Measurements from ENCODE around the gene ATPAF2. TPM values are rescaled to one million over a fixed set of nuclear protein-coding genes. Genes with fewer than 3 reads are reported as not detected.

ATPAF2 gene
- total and polyA plus RNA-seq, 10 of the 15 experiments (the other 5 are each of a cell fraction or from before 2014, with no cell fraction given), result 6.5 to 33.0 (median 26.5) TPM

GRCh38 chr17:18027280-18027679, 11.7 kb downstream of the ATPAF2 start:
- H3K9me3 ChIP-seq (replicated peaks; ENCODE audit: control insufficient read depth, insufficient read depth, low read length), result no peaks in the 10 kb centered on the region
- in situ Hi-C loops (cut with MboI) (no loop called here), intact Hi-C loops (cut with micrococcal nuclease; ENCODE audit: unreplicated experiment) (no loop called here)
- H4K20me1 ChIP-seq (ENCODE audit: control insufficient read depth, insufficient read depth), result 0 out of 2 replicates have a peak, but pooled peaks cover 5% of the 10 kb centered on the region
- H3K4me1 ChIP-seq (ENCODE audit: control insufficient read depth, insufficient read depth, low read length), result peaks cover 20% of the 10 kb centered on the region
- TF ChIP-seq MXI1 (IDR thresholded peaks at IDR 0.05; ENCODE audit: low read depth, low read length), result no peak
- no peak for TF ChIP-seq E2F4 (IDR thresholded peaks at IDR 0.05; ENCODE audit: low read depth, low read length)
- no peak for FAIRE-seq
- no peak overlapping the region for H3K4me2 ChIP-seq (ENCODE audit: control insufficient read depth, insufficient read depth)
- ATAC-seq, result no peak
- ChIA-PET RAD21 (ENCODE audit: unreplicated experiment) (interaction anchor here (1.0 kb wide), 1 partner anchor 42 kb away, joined by 3 read pairs; no protein-coding TSS in a partner anchor), CTCF (interaction anchor here (1.4 kb wide), 1 partner anchor 42 kb away, joined by 4 read pairs; no protein-coding TSS in a partner anchor), SMC1A (ENCODE audit: uncharacterized antibody, unreplicated experiment) (no interaction called here), POLR2A (no interaction called here)
- no peak overlapping the region for H3K4me3 ChIP-seq
- no peak for DNase-seq (ENCODE audit: low read depth, low spot score)
- WGBS (ENCODE audit: insufficient coverage, insufficient replicate concordance, low lambda C conversion rate, missing lambda C conversion rate), result 65% methylated on average over 6 of the region's 6 CpGs
- H3K27ac ChIP-seq (ENCODE audit: control insufficient read depth, insufficient read depth), result no peak overlapping the region
- no peaks in the 10 kb centered on the region for H3K79me2 ChIP-seq (ENCODE audit: control insufficient read depth, insufficient read depth, low read length)
- no peak overlapping the region for H3K9ac ChIP-seq (ENCODE audit: control insufficient read depth, insufficient read depth, low read length)
- peaks cover 4 to 5% of the 10 kb centered on the region in 2 experiments; a peak in 3 of 4 replicates for H3K36me3 ChIP-seq (ENCODE audit: control insufficient read depth in 2 of 2, insufficient read depth in 2 of 2, low read length in 1 of 2)
- no TSS peak for BruUV-seq (replicated peaks)
- H2AFZ ChIP-seq (ENCODE audit: control insufficient read depth, low read depth, low read length), result no peak overlapping the region
- H3K27me3 ChIP-seq (replicated peaks in 1 of 2; ENCODE audit: control insufficient read depth in 2 of 2, insufficient read depth in 2 of 2, low read length in 1 of 2), result no peaks in the 10 kb centered on the region; a peak in 1 of 4 replicates

- ChIA-PET POLR2A (no interaction called here), SMC1A (ENCODE audit: uncharacterized antibody, unreplicated experiment) (interaction anchor here (1.0 to 3.1 kb wide), 5 partner anchors 7 to 156 kb away, joined by 3 to 9 read pairs (median 6); no protein-coding TSS in a partner anchor), CTCF (interaction anchor here (0.8 to 2.6 kb wide), 5 partner anchors 7 to 346 kb away, joined by 3 to 8 read pairs (median 5); no protein-coding TSS in a partner anchor), RAD21 (ENCODE audit: unreplicated experiment) (interaction anchor here (1.0 to 1.4 kb wide), 3 partner anchors 7 to 41 kb away, joined by 3 to 5 read pairs (median 3); no protein-coding TSS in a partner anchor)
- no TSS peak for BruUV-seq (replicated peaks)
- FAIRE-seq (peak; percentile 80), DNase-seq (ENCODE audit: low read depth, low spot score) (no peak), ATAC-seq (peak; percentile 32; the same call in 2 of the 3 replicates)
- H3K9me3 ChIP-seq (replicated peaks; ENCODE audit: control insufficient read depth, insufficient read depth, low read length), result no peaks in the 10 kb centered on the region
- in situ Hi-C loops (cut with MboI) (no loop called here), intact Hi-C loops (cut with micrococcal nuclease; ENCODE audit: unreplicated experiment) (no loop called here)
- H3K79me2 ChIP-seq (ENCODE audit: control insufficient read depth, insufficient read depth, low read length), result no peaks in the 10 kb centered on the region
- no peak overlapping the region for H3K9ac ChIP-seq (ENCODE audit: control insufficient read depth, insufficient read depth, low read length)
- peak overlapping the region; percentile 33; the same call in 1 of the 2 replicates for H3K4me2 ChIP-seq (ENCODE audit: control insufficient read depth, insufficient read depth)
- H2AFZ ChIP-seq (ENCODE audit: control insufficient read depth, low read depth, low read length), result no peak overlapping the region; the same call in 1 of the 2 replicates
- H3K4me1 ChIP-seq (ENCODE audit: control insufficient read depth, insufficient read depth, low read length), result peaks cover 16% of the 10 kb centered on the region
- no peak overlapping the region for H3K4me3 ChIP-seq
- 74% methylated on average over 11 of the region's 11 CpGs for WGBS (ENCODE audit: insufficient coverage, insufficient replicate concordance, low lambda C conversion rate, missing lambda C conversion rate)
- no peaks in the 10 kb centered on the region; a peak in 1 of 4 replicates for H3K27me3 ChIP-seq (replicated peaks in 1 of 2; ENCODE audit: control insufficient read depth in 2 of 2, insufficient read depth in 2 of 2, low read length in 1 of 2)
- peaks cover 9 to 12% of the 10 kb centered on the region in 2 experiments; a peak in 3 of 4 replicates for H3K36me3 ChIP-seq (ENCODE audit: control insufficient read depth in 2 of 2, insufficient read depth in 2 of 2, low read length in 1 of 2)
- H4K20me1 ChIP-seq (ENCODE audit: control insufficient read depth, insufficient read depth), result 0 out of 2 replicates have a peak, but pooled peaks cover 5% of the 10 kb centered on the region
- H3K27ac ChIP-seq (ENCODE audit: control insufficient read depth, insufficient read depth), result peak overlapping the region; percentile 30
- TF ChIP-seq CHD4 (IDR thresholded peaks at IDR 0.05), result no peak
- TF ChIP-seq ZNF274 (IDR thresholded peaks at IDR 0.05; ENCODE audit: insufficient read depth, insufficient read length), result no peak
- no peak for TF ChIP-seq PRDM15 (CRISPR knock-in tag; IDR thresholded peaks at IDR 0.05)
- TF ChIP-seq RUNX3 (IDR thresholded peaks at IDR 0.05; ENCODE audit: low read length), result peak; percentile 45; the same call in 1 of the 2 replicates
- no peak for TF ChIP-seq ZNF207 (IDR thresholded peaks at IDR 0.05; ENCODE audit: borderline replicate concordance)
Observed at GRCh38 chr17:18025945-18026776, 12.8 kb downstream of the ATPAF2 start.
